Measurements from ENCODE around the gene CDYL.
"Not testable (repeated sequence)": the region's sequence is repeated elsewhere in the genome, so short reads cannot be mapped to it uniquely, and the experiment has no call there.

CDYL gene

DNA sequence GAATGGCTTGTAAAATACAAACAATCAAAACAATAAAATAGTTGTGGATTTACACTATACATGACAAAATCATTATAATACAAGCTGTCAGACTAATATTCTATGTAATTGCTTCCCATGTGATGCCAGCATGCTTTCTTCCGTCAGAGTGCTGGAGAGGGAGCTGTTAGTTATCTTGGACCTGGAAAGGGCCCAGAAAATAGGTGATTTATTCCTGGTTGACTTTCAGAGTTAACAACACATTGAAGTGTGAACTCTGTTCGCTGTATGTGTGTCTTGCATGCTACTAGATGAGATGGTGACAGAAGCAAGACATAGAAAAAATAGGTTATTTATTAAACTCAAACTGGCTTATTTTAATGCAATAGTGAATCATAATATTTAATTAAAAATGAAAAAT, 70.2 kb downstream of the CDYL start:
- no peak for DNase-seq (ENCODE audit: low read depth in 2 of 2)

DNA sequence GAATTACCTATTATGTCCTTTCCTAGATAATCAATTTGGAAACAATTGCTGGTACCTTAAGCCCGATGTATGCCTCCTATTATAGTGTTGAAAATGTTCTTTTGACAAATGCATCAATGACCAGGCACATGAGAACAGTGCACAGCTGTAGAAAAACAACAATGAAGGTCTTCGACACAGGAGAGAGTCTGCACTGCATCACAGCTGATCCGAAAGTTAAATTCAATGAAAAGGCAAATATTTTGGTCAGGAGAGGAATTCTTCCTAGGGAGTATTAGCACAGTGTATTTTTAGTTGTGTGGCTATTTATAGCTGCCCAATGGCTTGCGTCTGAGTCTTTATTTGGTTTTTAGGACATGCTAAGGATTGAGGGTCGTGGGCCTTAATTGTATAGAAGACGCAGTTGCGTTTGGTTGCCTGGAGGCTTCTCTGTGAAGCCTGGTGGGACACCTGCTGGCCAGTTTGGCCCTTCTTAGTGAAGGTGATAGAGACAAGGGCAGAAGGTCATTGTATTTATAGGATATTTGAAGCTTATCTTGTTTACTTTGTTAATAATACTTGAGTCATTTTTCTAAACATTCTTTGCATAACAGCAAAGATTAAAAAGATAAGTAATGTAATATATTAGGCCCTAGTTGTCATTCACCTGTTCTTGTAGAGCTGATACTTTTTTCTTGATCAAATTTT, 72.3 kb downstream of the CDYL start:
- DNase-seq (ENCODE audit: low read depth in 2 of 2), result no peak

DNA sequence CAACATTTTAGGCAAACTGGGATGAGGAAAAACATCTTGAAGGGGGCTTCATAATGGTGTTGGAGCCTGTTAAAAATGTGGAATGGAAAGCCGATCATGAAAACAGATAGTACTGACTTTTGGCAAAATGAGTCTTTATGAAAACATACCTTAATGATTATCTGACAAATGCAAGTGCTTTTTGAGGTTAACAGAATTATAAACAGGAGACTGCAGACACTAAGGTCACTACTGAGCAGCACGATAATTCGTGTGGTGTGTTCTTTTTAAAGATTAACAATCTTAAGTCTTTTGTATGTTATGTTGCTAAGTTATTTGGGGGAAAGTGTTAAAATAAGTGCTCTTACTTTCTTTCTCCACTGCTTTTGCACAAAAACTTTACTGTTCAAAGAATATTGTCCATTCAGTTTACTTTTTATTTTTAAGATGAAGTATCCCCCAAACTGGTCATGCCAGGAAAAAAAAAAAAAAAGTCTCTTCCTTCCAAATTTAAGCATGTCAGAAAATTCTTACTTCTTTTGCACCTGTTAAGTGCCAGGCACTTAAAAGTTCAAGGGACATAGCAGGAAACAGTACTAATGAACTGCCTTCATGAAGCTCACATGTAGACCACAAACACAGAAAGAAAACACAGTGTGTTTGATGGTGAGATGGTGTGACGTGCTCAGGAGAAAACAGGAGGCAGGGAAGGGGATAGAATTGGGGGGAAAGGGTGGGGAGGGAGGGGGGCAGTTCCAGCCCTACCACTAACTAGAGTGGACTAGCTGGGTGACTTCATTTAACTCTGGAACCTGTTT, 73.2 kb downstream of the CDYL start:
- no peak for DNase-seq (ENCODE audit: low read depth in 2 of 2)

DNA sequence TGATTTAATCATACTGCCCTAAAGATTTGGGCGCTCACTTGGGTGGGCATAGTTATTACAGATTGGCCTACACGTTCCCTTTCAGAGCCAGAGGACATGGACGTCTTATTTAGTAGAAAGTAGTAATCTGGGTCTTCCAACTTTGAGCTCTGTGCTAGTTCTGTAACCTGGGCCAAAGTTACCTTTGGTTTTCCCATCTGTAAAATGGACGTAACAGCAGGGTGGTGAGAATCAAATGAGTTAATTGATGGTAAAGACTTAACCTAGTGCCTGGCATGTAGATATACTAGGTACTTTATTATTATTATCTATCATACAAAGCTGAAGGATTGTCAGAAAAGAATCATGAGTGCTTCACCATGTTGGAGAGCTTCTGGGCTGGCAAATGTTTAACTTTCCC, 74.8 kb downstream of the CDYL start:
- DNase-seq (ENCODE audit: low read depth in 2 of 2), result no peak

DNA sequence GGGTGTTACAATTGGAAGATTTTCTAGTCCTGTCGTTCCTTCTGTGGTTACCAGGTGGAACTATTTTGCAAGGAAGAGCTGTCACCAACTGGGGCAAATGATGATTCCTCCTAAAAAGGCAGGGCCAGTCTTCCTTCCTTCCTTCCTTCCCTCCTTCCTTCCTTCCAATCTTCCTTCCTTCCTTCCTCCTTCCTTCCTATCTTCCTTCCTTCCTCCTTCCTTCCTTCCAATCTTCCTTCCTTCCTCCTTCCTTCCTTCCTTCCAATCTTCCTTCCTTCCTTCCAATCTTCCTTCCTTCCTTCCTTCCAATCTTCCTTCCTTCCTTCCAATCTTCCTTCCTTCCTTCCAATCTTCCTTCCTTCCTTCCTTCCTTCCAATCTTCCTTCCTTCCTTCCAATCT, 76.0 kb downstream of the CDYL start:
- DNase-seq (ENCODE audit: low read depth in 2 of 2), result not testable (repeated sequence)

DNA sequence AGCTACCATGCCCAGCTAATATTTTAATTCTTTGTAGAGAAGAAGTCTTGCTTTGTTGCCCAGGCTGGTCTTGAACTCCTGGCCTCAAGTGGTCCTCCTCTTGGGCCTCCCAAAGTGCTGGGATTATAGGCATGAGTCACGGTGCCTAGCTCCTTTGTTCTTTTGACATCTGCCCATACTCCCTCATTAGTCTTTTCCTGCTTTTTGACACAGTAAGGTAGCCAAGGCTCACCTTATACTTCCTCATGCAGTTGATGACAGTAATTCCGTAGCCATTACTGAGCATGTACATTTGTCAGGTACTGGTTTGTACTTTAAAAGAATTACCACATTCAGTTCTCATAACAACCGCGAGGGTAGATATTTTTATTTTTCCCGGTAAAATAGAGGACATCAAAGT, 76.7 kb downstream of the CDYL start:
- no peak for DNase-seq (ENCODE audit: low read depth in 2 of 2)

DNA sequence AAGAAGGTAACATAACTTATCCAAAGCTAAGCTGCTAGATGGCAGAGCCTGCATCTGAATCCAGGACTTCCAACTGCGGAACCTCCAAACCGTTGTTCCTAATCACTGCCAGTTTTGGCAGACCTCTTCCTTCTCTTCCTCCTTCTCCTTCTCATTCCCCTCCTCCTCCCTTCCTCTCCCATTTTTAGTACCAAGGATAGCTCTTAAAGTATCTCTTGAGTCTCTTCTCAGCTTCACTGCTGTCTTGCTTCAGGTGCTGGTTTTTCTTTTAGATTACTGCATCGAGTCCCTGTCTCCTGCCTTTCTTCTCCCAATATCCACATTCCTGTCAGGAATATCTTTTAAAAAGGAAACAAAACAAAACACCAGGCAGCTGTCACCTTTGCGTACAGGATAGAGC, 77.1 kb downstream of the CDYL start:
- DNase-seq (ENCODE audit: low read depth in 2 of 2), result no peak

DNA sequence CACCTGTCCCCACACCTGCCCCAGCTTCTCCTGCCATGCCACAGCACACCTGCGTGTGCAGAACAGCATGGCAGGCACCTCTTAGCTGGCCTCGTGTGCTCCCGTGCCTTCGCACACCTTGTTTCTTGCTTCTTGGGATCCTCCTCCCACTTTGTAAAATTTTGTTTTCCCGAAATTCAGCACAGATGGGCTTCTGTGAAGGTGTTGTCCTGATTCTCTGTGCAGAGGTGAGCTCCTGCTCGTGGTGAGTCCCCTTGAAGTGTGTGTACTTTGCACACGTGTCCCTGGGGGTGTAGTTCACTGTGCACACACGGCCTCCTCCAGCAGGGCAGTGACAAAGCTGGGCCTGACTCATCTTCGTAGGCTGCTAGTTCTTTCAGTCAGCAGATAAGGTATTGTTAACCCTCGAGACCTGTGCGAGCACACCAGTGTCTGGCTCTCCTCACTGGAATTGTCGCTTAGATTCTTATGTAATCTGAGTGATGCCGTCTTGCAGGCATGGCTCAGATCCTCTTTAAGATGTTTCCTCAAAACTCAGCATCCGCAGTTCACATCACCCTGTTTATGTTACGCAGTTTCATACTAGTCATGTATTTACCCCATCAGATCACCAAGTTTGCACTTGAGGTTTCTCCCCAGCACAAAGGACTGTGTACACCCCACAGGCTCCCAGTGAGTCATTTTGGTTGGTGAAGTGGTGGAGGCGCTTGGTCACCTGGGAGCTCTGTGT, 77.7 kb downstream of the CDYL start:
- DNase-seq (ENCODE audit: low read depth in 2 of 2), result peak; percentile 3 to 7

DNA sequence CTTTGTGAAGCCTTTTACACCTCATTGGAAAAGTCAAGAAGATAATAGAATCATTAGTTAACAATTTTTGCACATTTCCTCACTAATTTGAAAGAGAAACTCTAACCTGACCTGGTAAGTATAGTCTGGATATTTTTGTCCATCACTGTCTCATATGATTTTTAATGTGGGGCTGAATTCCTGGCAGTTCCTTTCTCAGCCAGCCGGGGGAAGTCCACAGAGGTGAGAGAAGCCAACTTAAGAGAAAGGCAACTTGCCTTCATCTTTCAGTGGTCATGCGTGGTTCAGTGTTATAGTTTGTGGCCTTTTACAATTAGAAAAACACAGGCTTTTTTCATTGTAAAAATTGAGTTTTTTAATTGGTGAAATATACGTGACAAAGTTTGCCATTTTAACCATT, 80.6 kb downstream of the CDYL start:
- no peak for DNase-seq (ENCODE audit: low read depth in 2 of 2)

DNA sequence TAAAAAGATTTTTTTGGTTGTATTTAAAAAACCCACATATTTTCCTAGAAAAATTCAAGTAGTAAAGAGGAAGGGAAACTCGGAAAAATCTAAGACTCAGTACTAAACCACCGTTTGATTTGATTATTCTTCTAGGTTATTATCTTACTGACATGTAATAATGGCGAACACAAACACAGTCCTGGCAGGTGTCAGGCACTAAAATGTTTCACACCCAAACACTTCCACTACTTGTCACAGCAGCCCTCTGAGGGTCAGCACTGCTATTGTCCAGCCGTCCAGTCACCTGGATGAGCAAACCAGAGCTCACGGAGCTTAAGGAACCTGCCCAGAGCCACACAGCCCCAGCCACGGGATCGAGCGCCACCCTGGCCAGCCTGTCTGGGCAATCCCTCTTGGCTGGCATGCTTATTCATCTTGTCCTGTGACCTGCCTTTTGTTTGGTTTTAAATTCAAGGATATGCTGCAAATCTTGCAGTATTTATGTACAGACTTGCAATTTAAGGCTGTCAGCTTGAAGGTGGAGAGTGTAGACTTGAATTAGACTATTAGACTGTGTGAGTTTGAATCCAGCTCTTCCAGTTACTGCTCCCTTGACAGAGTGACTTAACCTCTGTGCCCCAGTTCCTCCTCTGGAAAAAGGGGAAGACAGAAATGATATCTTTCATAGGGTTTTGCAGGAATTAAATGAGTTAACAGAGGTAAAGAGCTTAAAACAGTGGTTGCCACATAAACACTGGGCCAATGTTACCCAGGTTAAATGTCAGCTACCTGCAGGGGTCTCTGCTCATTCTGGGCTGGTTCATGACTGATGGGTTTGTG, 82.2 kb downstream of the CDYL start:
- no peak for DNase-seq (ENCODE audit: low read depth in 2 of 2)

DNA sequence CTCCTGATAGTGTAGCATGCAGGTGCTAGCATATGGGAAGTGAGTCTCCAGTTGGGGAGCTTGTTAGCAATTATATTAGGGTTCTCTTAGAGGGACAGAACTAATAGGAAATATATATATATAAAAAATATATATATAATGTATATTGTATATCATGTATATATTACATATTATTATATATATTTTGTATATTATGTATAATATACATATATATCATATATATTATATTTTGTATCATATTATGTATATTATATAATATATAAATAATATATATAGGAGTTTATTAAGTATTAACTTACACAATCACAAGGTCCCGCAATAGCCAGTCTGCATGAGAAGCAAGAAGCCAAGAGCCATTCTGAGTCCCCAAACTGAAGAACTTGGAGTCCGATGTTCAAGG, 84.2 kb downstream of the CDYL start:
- DNase-seq (ENCODE audit: low read depth in 2 of 2), result no peak

DNA sequence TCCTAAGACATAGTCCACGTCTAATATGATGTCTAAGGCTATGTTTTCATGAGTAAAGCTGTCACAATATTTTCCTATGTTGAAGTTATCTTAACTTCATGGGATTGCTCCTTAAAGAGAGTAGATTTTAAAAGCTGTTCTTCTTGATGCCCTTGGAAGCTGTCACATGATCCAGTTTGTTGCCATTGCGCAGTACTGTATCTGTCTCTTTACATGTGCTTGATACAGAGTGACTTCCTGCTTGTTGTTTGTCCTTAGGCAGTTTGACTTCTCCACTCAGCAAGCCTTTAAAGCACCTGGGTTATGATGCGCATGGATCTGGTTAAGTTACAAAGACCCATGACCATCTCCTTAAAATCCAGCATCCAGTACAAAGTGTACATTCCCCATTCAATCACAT, 85.4 kb downstream of the CDYL start:
- no peak for DNase-seq (ENCODE audit: low read depth in 2 of 2)

DNA sequence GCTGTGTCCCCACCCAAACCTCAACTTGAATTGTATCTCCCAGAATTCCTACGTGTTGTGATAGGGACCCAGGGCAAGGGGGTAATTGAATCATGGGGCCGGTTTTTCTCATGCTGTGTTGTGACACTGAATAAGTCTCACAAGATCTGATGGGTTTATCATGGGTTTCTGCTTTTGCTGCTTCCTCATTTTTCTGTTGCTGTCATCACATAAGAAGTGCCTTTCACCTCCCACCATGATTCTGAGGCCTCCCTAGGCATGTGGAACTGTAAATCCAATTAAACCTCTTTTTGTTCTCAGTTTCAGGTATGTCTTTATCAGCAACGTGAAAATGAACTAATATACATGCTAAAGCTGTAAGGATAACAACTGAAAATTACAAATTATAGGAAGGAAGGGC, 88.3 kb downstream of the CDYL start:
- no peak for DNase-seq (ENCODE audit: low read depth in 2 of 2)

DNA sequence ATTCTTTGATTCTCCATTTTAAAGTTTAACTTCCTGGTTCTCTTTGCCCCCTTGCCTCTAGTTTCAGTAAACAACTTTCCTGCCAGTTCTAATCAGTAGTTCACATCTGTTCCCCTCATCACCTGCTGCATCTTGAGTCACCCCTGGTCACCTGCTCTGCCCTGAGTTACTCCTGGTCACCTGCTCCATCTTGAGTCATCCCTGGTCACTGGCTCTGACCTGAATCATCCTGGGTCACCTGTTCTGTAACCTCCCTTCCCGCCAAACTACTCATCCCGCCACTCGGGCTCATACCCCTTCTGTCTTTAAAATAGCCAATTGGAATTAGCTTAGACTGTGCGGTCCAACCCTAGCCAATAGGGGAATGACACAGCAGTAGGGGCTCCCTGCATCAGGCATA, 88.8 kb downstream of the CDYL start:
- not testable (repeated sequence) for DNase-seq (ENCODE audit: low read depth in 2 of 2)

DNA sequence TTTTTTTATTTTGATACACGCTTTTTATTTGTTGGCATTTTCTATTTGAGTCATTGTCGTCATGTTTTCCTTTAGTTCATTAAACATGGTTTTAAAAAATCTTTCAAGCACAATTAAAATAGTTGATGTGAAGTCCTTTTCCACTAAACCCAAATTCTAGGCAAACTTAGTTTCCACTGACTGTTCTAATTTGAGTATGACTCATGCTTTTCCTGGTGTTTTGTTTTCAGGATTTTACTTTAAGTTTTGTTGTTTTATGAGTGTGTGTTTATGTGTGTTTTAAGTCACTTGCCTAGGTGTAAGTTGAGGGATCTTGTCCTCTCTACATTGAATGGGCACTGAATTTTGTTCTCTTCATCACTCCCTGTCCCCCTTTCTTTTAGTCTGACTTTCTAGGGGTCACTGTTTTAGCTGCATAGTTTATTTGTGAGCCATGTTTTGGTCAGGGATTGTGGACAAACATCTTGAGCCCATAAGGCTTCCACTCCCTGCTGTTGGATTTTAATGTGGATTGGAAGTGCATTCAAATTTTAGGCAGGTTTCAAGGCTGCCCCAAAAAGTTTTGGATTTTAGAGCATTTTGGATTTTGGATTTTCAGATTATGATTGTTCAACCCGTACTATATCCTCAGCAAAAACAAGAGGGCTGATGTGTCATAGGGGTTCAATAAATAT, 94.8 kb downstream of the CDYL start:
- no peak for DNase-seq (ENCODE audit: low read depth in 2 of 2)

DNA sequence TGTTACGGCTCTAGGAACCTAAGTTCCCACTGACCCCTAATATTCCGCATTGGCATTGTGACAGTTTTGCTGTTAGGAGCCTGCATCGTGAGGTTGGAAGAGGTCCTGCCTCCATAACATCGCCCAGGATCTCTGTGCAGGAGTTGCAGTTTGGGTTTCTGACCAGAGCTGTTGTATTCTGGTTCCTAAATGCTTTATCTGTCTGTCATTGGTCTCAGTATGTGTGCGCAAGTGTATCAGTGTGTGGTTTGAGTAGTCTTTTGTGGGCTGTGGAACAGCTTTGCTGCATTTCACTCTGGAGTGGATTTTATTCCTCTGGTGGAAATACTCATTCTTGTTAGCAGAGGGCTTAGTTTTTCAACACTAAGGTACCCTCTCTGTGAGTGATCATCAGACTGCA, 95.6 kb downstream of the CDYL start:
- no peak for DNase-seq (ENCODE audit: low read depth in 2 of 2)

DNA sequence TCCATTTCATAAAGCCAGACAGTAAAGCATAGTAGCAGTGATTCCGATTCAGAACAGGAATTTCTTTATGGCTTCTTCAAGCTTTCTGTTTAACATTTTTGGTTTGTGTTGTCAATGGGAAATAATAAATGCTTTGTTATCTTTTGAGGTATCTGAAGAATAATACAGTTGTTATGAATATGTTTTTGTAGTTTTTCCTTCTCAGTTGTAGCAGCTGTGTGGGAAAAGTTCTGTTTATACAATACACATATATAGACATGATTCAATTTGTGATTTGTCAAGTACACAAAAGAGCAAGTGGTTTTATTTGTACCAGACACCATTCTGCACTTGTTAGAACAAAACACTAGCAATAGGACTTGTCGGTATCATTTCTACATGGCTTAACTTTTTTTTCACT, 96.6 kb downstream of the CDYL start:
- no peak for DNase-seq (ENCODE audit: low read depth in 2 of 2)

DNA sequence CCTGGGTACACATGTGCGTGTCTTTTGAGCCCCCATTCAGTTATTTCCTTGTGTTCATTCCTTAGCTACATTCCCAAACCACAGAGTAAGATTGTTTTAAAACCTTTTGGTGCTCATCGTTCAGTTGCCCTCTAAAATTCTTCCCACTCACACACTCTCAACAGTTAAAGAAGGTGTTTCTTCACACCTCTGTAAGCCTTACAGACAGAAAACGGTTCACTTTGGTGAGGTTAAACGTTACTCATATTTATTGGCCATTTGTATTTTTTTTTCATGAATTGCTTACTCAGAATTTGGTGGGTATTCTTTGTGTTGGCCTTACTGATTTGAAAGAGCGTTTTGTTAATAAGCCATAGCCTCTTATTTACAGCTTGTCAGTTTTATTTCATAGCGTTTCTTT, 97.7 kb downstream of the CDYL start:
- DNase-seq (ENCODE audit: low read depth in 2 of 2), result no peak

DNA sequence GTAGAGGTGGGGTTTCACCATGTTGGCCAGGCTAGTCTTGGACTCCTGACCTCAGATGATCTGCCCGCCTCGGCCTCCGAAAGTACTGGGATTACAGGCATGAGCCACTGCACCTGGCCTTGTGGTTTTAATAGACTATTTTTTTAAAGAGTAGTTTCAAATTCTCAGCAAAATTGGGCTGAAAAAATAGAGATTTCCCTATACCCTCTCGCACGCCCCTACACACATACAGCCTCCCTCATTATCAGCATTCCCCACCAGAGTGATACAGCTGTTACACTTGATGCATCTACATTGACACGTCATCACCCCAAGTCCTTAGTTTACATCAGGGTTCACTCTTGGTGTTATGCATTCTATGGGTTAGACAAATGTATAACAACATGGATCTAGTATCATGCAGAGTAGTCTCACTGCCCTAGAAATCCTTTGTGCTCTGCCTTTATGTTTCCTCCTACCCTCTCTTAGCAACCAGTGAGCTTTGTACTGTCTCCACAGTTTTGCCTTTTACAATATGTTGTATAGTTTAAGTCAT, 103.6 kb downstream of the CDYL start:
- no peak for DNase-seq (ENCODE audit: low read depth in 2 of 2)

DNA sequence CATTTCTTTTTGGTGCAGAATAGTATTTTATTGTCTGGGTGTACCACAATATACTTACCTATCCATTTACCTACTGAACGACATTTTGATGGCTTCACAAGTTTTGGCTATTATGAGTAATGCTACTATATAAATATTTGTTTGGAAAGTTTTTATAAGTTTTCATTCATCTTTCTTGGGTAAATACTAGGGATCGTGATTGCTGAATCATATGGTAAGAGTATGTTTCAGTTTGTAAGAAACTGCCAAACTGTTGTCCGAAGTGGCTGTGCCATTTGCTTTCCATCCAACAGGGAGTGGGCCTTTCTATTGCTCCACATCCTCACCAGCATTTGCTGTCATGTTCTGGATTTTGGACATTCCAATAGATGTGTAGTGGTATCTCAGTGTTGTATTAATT, 104.2 kb downstream of the CDYL start:
- DNase-seq (ENCODE audit: low read depth in 2 of 2), result no peak

DNA sequence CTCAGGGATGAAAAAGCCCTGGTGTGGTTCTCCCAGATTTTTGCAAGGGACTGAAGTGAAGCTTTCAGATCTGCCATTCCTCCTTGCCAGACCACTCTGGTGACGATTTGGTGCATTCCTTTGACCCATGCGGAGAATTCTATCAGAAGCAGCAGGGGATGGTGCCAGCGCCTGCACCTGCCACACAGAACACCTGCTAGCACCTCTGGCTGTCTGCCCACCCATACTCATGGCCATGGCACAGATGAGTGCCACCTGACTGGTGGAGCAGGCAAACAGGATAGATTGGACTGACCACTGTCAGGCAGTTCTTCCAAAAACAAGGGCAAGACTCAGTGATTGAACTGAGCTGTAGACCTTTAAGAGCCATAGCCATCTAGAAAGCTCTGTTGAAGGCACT, 107.1 kb downstream of the CDYL start:
- DNase-seq (ENCODE audit: low read depth in 2 of 2), result no peak
